WTC11 (cell line): ENCODE measurements around the gene ATP6V0D1. TPM values are rescaled to one million over a fixed set of nuclear protein-coding genes. Genes with fewer than 3 reads are reported as not detected.

Experiments used
- ATAC-seq: fragments of 200-7000 bp; cut with Tn5 transposase; 2 replicates; pipeline ENCODE4 v1.10.0; 2021; ENCODE audit warnings: mild to moderate bottlenecking, moderate library complexity
- CTCF ChIA-PET: fragments of 300-600 bp; sonication (Branson Sonifier 250); formaldehyde crosslinking; loops from one replicate; lab custom pipeline; 2021; ENCODE audit warnings: antibody characterized with exemption; lab: Charles Lee
- POLR2A ChIA-PET: fragments of 350-600 bp; sonication (Branson Sonifier 250); formaldehyde crosslinking; loops from one replicate; lab custom pipeline; 2021; ENCODE audit warnings: antibody characterized with exemption; lab: Charles Lee
- DNase-seq: peaks from one replicate; pipeline ENCODE4 v3.0.0; 2021; ENCODE audit warnings: low spot score
- H3K27ac Mint-ChIP-seq: 2 replicates; pipeline ENCODE4 v1.8.0; 2021; ENCODE audit warnings: mixed read lengths
- H3K27me3 Mint-ChIP-seq: 2 replicates; pipeline ENCODE4 v1.8.0; 2021; ENCODE audit warnings: low read depth, mild to moderate bottlenecking, moderate library complexity, mixed read lengths
- H3K36me3 Mint-ChIP-seq: 2 replicates; pipeline ENCODE4 v1.8.0; 2021; ENCODE audit warnings: mixed read lengths
- H3K4me1 Mint-ChIP-seq: 2 replicates; pipeline ENCODE4 v1.8.0; 2022; ENCODE audit warnings: mixed read lengths
- H3K4me3 Mint-ChIP-seq: 2 replicates; pipeline ENCODE4 v1.8.0; 2021; ENCODE audit warnings: mild to moderate bottlenecking, moderate library complexity, mixed read lengths
- H3K9me3 Mint-ChIP-seq: 2 replicates; pipeline ENCODE4 v1.8.0; 2021; ENCODE audit warnings: mixed read lengths
- ETV6 ChIP-seq: sonication (generic); formaldehyde crosslinking; IDR thresholded peaks from 2 replicates; pipeline ENCODE4 v1.8.1; 2022; ENCODE audit warnings: mild to moderate bottlenecking, missing genetic modification reagents
- IRF2 ChIP-seq: sonication (generic); formaldehyde crosslinking; IDR thresholded peaks from 2 replicates; pipeline ENCODE4 v1.8.0; 2022; ENCODE audit warnings: low read depth, missing genetic modification reagents, borderline replicate concordance
- NFYB ChIP-seq: sonication (generic); formaldehyde crosslinking; conservative IDR thresholded peaks from 2 replicates; pipeline ENCODE4 v1.8.0; 2022; ENCODE audit warnings: low read depth, missing genetic modification reagents
- OVOL2 ChIP-seq: fragments of 250-450 bp; sonication (Bioruptor Pico); IDR thresholded peaks from 2 replicates; pipeline ENCODE4 v1.9.0; 2021; ENCODE audit warnings: mild to moderate bottlenecking, borderline replicate concordance
- RORB ChIP-seq: fragments of 250-450 bp; sonication (Bioruptor Pico); IDR thresholded peaks from 2 replicates; pipeline ENCODE4 v1.9.0; 2021; ENCODE audit warnings: mild to moderate bottlenecking
- TP53 ChIP-seq: sonication (generic); formaldehyde crosslinking; IDR thresholded peaks from 2 replicates; pipeline ENCODE4 v1.8.1; 2023; ENCODE audit warnings: mild to moderate bottlenecking, missing genetic modification reagents
- total RNA-seq: library from RNA; stranded (reverse); gene quantifications from 3 replicates; pipeline ENCODE4 v1.2.3, GENCODE V29; 2021
- TF ChIP-seq, protein P1 (sequence below): sonication (generic); formaldehyde crosslinking; IDR thresholded peaks from 2 replicates; pipeline ENCODE4 v1.8.1; 2022; ENCODE audit warnings: mild to moderate bottlenecking, moderate library complexity, missing genetic modification reagents
- TF ChIP-seq, protein P2 (sequence below): sonication (generic); formaldehyde crosslinking; IDR thresholded peaks from 2 replicates; pipeline ENCODE4 v1.8.1; 2023; ENCODE audit warnings: mild to moderate bottlenecking, missing genetic modification reagents, borderline replicate concordance
- TF ChIP-seq, protein P3 (sequence below): fragments of 250-450 bp; sonication (Bioruptor Pico); IDR thresholded peaks from 2 replicates; pipeline ENCODE4 v1.9.0; 2021; ENCODE audit warnings: mild to moderate bottlenecking
- TF ChIP-seq, protein P4 (sequence below): fragments of 200-600 bp; IDR thresholded peaks from 2 replicates; pipeline ENCODE4 v1.8.0; 2022; ENCODE audit warnings: antibody characterized with exemption
- TF ChIP-seq, protein P5 (sequence below): sonication (generic); formaldehyde crosslinking; IDR thresholded peaks from 2 replicates; pipeline ENCODE4 v1.8.0; 2022; ENCODE audit warnings: mild to moderate bottlenecking, missing genetic modification reagents
- TF ChIP-seq, protein P6 (sequence below): sonication (generic); formaldehyde crosslinking; IDR thresholded peaks from 2 replicates; pipeline ENCODE4 v1.8.1; 2023; ENCODE audit warnings: mild to moderate bottlenecking, missing genetic modification reagents, moderate library complexity

ATP6V0D1 gene
- total RNA-seq, 1 experiment from 2014 or later: 44.1 TPM

DNA sequence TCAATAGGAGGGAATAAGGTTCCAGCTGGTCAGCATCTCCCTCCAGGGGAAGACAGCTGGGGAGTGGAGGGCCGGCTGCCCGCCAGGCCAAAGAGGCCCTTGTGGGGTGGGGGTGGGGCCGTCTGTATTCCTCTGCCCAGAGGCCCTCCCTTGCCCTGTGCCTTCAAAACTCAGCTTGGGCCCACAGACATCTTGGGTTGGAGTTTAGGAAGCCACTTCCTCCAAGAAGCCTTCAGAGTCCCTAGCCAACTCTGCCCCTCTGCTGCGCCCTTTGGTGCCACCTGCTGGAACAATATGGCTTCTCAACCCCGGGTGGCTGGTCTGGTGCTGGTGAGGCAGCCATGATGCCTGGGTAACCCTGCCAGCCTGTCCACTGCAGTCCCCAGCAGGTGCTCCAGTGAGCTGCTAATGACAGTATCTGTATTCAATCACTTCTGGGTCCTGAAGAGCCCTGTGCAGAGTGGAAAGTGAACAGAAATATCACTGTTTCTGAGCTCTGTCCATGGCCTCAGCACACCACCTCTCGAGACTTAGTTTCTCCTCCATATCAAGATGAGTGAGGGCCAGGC, 33.4 kb downstream of the ATP6V0D1 start:
- ATAC-seq (no peak; the same call in 1 of the 2 replicates), DNase-seq (peak; percentile 62)
- no peaks in the 10 kb centered on the region; the same call in 1 of the 2 replicates for H3K27me3 Mint-ChIP-seq
- TF ChIP-seq, protein P1, sequence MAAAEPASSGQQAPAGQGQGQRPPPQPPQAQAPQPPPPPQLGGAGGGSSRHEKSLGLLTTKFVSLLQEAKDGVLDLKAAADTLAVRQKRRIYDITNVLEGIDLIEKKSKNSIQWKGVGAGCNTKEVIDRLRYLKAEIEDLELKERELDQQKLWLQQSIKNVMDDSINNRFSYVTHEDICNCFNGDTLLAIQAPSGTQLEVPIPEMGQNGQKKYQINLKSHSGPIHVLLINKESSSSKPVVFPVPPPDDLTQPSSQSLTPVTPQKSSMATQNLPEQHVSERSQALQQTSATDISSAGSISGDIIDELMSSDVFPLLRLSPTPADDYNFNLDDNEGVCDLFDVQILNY: no peak
- TF ChIP-seq, protein P2, sequence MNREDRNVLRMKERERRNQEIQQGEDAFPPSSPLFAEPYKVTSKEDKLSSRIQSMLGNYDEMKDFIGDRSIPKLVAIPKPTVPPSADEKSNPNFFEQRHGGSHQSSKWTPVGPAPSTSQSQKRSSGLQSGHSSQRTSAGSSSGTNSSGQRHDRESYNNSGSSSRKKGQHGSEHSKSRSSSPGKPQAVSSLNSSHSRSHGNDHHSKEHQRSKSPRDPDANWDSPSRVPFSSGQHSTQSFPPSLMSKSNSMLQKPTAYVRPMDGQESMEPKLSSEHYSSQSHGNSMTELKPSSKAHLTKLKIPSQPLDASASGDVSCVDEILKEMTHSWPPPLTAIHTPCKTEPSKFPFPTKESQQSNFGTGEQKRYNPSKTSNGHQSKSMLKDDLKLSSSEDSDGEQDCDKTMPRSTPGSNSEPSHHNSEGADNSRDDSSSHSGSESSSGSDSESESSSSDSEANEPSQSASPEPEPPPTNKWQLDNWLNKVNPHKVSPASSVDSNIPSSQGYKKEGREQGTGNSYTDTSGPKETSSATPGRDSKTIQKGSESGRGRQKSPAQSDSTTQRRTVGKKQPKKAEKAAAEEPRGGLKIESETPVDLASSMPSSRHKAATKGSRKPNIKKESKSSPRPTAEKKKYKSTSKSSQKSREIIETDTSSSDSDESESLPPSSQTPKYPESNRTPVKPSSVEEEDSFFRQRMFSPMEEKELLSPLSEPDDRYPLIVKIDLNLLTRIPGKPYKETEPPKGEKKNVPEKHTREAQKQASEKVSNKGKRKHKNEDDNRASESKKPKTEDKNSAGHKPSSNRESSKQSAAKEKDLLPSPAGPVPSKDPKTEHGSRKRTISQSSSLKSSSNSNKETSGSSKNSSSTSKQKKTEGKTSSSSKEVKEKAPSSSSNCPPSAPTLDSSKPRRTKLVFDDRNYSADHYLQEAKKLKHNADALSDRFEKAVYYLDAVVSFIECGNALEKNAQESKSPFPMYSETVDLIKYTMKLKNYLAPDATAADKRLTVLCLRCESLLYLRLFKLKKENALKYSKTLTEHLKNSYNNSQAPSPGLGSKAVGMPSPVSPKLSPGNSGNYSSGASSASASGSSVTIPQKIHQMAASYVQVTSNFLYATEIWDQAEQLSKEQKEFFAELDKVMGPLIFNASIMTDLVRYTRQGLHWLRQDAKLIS (CRISPR knock-in tag): no peak
- no peak for TF ChIP-seq RORB (CRISPR knock-in tag)
- TF ChIP-seq, protein P3, sequence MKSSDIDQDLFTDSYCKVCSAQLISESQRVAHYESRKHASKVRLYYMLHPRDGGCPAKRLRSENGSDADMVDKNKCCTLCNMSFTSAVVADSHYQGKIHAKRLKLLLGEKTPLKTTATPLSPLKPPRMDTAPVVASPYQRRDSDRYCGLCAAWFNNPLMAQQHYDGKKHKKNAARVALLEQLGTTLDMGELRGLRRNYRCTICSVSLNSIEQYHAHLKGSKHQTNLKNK (CRISPR knock-in tag): no peak
- TF ChIP-seq TP53: no peak
- TF ChIP-seq OVOL2: no peak
- TF ChIP-seq, protein P4, sequence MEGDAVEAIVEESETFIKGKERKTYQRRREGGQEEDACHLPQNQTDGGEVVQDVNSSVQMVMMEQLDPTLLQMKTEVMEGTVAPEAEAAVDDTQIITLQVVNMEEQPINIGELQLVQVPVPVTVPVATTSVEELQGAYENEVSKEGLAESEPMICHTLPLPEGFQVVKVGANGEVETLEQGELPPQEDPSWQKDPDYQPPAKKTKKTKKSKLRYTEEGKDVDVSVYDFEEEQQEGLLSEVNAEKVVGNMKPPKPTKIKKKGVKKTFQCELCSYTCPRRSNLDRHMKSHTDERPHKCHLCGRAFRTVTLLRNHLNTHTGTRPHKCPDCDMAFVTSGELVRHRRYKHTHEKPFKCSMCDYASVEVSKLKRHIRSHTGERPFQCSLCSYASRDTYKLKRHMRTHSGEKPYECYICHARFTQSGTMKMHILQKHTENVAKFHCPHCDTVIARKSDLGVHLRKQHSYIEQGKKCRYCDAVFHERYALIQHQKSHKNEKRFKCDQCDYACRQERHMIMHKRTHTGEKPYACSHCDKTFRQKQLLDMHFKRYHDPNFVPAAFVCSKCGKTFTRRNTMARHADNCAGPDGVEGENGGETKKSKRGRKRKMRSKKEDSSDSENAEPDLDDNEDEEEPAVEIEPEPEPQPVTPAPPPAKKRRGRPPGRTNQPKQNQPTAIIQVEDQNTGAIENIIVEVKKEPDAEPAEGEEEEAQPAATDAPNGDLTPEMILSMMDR: 0 out of 2 replicates have a peak, but pooled peaks have one; percentile 16
- ChIA-PET CTCF (interaction anchor here (0.6 to 12.8 kb wide), 12 partner anchors 8 to 213 kb away, joined by 3 to 234 read pairs (median 4); partner anchors contain the start of genes ACD and ATP6V0D1), POLR2A (interaction anchor here (0.6 kb wide), 1 partner anchor 20 kb away, joined by 5 read pairs; no protein-coding TSS in a partner anchor)
- 0 out of 2 replicates have a peak, but pooled peaks cover 3% of the 10 kb centered on the region for H3K36me3 Mint-ChIP-seq
- H3K9me3 Mint-ChIP-seq: no peaks in the 10 kb centered on the region
- H3K27ac Mint-ChIP-seq: no peak overlapping the region
- H3K4me3 Mint-ChIP-seq: no peak overlapping the region
- H3K4me1 Mint-ChIP-seq: peaks cover 6% of the 10 kb centered on the region

DNA sequence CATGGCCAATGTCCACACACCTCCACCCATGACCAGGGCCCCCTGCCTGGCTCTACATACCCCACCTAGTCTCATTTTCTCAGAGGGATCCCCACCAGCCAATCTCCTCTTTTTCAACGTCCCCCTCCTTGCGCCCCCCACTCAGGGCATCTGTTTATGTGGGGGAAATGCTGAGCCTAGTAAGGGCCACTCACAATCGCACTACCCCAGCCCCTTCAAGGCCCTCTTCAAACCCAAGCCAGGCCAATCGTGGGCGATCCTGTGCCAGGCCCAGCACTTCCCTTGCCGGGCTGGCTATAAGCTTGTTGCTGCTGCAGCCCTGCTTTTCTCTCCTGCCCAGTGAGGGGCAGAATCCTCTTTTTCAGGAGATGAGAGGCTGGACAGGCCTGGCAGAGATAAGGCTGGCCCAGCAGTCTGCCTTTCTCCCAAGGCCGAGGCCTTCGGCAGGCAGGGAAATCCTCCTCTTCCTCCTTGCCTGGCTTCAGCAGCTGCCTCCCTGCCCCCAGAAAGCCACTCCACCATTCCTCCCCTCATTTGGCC, 33.9 kb downstream of the ATP6V0D1 start:
- Mint-ChIP-seq H3K27ac (no peak overlapping the region), H3K36me3 (0 out of 2 replicates have a peak, but pooled peaks cover 3% of the 10 kb centered on the region), H3K4me1 (peaks cover 6% of the 10 kb centered on the region), H3K4me3 (no peak overlapping the region), H3K27me3 (no peaks in the 10 kb centered on the region; the same call in 1 of the 2 replicates), H3K9me3 (no peaks in the 10 kb centered on the region)
- ChIA-PET POLR2A (interaction anchor here (0.6 kb wide), 1 partner anchor 19 kb away, joined by 5 read pairs; no protein-coding TSS in a partner anchor), CTCF (interaction anchor here (0.7 to 12.8 kb wide), 10 partner anchors 9 to 213 kb away, joined by 3 to 234 read pairs (median 6); partner anchors contain the start of genes ACD and ATP6V0D1)
- TF ChIP-seq NFYB (CRISPR knock-in tag) (no peak), IRF2 (CRISPR knock-in tag) (no peak), ETV6 (CRISPR knock-in tag) (no peak)
- TF ChIP-seq, protein P5, sequence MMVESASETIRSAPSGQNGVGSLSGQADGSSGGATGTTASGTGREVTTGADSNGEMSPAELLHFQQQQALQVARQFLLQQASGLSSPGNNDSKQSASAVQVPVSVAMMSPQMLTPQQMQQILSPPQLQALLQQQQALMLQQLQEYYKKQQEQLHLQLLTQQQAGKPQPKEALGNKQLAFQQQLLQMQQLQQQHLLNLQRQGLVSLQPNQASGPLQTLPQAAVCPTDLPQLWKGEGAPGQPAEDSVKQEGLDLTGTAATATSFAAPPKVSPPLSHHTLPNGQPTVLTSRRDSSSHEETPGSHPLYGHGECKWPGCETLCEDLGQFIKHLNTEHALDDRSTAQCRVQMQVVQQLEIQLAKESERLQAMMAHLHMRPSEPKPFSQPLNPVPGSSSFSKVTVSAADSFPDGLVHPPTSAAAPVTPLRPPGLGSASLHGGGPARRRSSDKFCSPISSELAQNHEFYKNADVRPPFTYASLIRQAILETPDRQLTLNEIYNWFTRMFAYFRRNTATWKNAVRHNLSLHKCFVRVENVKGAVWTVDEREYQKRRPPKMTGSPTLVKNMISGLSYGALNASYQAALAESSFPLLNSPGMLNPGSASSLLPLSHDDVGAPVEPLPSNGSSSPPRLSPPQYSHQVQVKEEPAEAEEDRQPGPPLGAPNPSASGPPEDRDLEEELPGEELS: no peak
- TF ChIP-seq, protein P6, sequence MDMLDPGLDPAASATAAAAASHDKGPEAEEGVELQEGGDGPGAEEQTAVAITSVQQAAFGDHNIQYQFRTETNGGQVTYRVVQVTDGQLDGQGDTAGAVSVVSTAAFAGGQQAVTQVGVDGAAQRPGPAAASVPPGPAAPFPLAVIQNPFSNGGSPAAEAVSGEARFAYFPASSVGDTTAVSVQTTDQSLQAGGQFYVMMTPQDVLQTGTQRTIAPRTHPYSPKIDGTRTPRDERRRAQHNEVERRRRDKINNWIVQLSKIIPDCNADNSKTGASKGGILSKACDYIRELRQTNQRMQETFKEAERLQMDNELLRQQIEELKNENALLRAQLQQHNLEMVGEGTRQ (CRISPR knock-in tag): no peak
- DNase-seq: no peak
- no peak for ATAC-seq
